PC-3 (cell line): ENCODE measurements around the gene TPP2.

Experiments
- CTCF ChIP-seq: fragments of 300-600 bp; sonication (generic); conservative IDR thresholded peaks from 2 replicates; pipeline ENCODE4 v1.5.1; 2017; ENCODE audit warnings: antibody characterized with exemption, low read depth, mild to moderate bottlenecking, low read length
- EZH2 ChIP-seq: fragments of 300-600 bp; sonication (generic); IDR thresholded peaks from one replicate; pipeline ENCODE4 v1.6.1; 2017; ENCODE audit warnings: antibody characterized with exemption, mild to moderate bottlenecking, low read length; ENCODE audit not compliant: unreplicated experiment

GRCh38 chr13:102709536-102709935 is 112.8 kb downstream of the TPP2 start:
- TF ChIP-seq CTCF = no peak
- no peak for TF ChIP-seq EZH2
